HEK293 (cell line): ENCODE results near the gene NASP.
A peak's percentile ranks its signal among the peaks of the same experiment; 100 is the strongest.

Experiments used
- CTCF ChIA-PET: fragments of 350-600 bp; formaldehyde crosslinking; extraction: SDS; loops from one replicate; lab custom pipeline; 2021; ENCODE audit warnings: antibody characterized with exemption; lab: Yijun Ruan, JAX
- POLR2A ChIA-PET: fragments of 300-600 bp; formaldehyde crosslinking; extraction: SDS; loops from one replicate; lab custom pipeline; 2020; ENCODE audit warnings: antibody characterized with exemption, inconsistent platforms; lab: Yijun Ruan, JAX
- H3K27ac ChIP-seq: fragments of 200-500 bp; sonication (Bioruptor generic); 2 replicates; pipeline ENCODE4 v1.5.1; 2014; ENCODE audit warnings: low read depth, low read length, control low read depth, inconsistent platforms; ENCODE audit errors: extremely low read depth
- H3K36me3 ChIP-seq, 2 experiments: fragments of 200-500 bp in 1 of 2; sonication (Bioruptor generic) in 1 of 2; 1 replicate in 1 of 2; 2 replicates in 1 of 2; pipeline ENCODE4 v1.5.1; 2014 to 2017; ENCODE audit warnings: inconsistent platforms in 2 of 2, low read length in 2 of 2; ENCODE audit not compliant: control insufficient read depth in 2 of 2, insufficient read depth in 1 of 2
- H3K4me1 ChIP-seq: fragments of 200-500 bp; sonication (Bioruptor generic); 2 replicates; pipeline ENCODE4 v1.5.1; 2014; ENCODE audit warnings: mild to moderate bottlenecking, low read length, inconsistent platforms; ENCODE audit not compliant: control insufficient read depth, insufficient read depth
- H3K4me3 ChIP-seq: 2 replicates; pipeline ENCODE4 v1.5.1; 2011; ENCODE audit warnings: low read depth, mild to moderate bottlenecking, control low read depth, low read length, moderate library complexity
- H3K9me3 ChIP-seq: fragments of 200-500 bp; sonication (Bioruptor generic); 2 replicates; pipeline ENCODE4 v1.5.1; 2014; ENCODE audit warnings: low read depth, low read length, inconsistent platforms; ENCODE audit not compliant: control insufficient read depth, insufficient read depth
- PRDM10 ChIP-seq: fragments of 450-650 bp; formaldehyde crosslinking; IDR thresholded peaks from 2 replicates; pipeline ENCODE4 v1.5.1; 2016; ENCODE audit warnings: missing biosample characterization, missing genetic modification characterization
- SCRT2 ChIP-seq: fragments of 450-650 bp; formaldehyde crosslinking; IDR thresholded peaks from 2 replicates; pipeline ENCODE4 v1.5.1; 2016; ENCODE audit warnings: missing biosample characterization, missing genetic modification characterization
- SP3 ChIP-seq: fragments of 450-650 bp; formaldehyde crosslinking; IDR thresholded peaks from 2 replicates; pipeline ENCODE4 v1.5.1; 2016; ENCODE audit warnings: missing biosample characterization, missing genetic modification characterization
- ZFP69B ChIP-seq: fragments of 450-650 bp; formaldehyde crosslinking; IDR thresholded peaks from 2 replicates; pipeline ENCODE4 v1.5.1; 2016; ENCODE audit warnings: missing biosample characterization, missing genetic modification characterization
- ZNF10 ChIP-seq: fragments of 450-650 bp; formaldehyde crosslinking; IDR thresholded peaks from 2 replicates; pipeline ENCODE4 v1.5.1; 2017; ENCODE audit warnings: missing biosample characterization, missing genetic modification characterization
- ZNF146 ChIP-seq: fragments of 450-650 bp; formaldehyde crosslinking; IDR thresholded peaks from 2 replicates; pipeline ENCODE4 v1.5.1; 2016; ENCODE audit warnings: missing biosample characterization, missing genetic modification characterization
- ZNF157 ChIP-seq: fragments of 450-650 bp; formaldehyde crosslinking; IDR thresholded peaks from 2 replicates; pipeline ENCODE4 v1.5.1; 2016; ENCODE audit warnings: missing biosample characterization, missing genetic modification characterization
- ZNF174 ChIP-seq: fragments of 450-650 bp; formaldehyde crosslinking; IDR thresholded peaks from 2 replicates; pipeline ENCODE4 v1.5.0; 2017; ENCODE audit warnings: missing biosample characterization, mild to moderate bottlenecking, missing genetic modification characterization
- ZNF292 ChIP-seq: fragments of 450-650 bp; formaldehyde crosslinking; IDR thresholded peaks from 2 replicates; pipeline ENCODE4 v1.5.1; 2016; ENCODE audit warnings: low read depth, missing biosample characterization, missing genetic modification characterization, borderline replicate concordance
- ZNF302 ChIP-seq: fragments of 450-650 bp; formaldehyde crosslinking; IDR thresholded peaks from 2 replicates; pipeline ENCODE4 v1.5.1; 2016; ENCODE audit warnings: missing biosample characterization, missing genetic modification characterization, low read depth
- ZNF37A ChIP-seq: fragments of 450-650 bp; IDR thresholded peaks from 2 replicates; pipeline ENCODE4 v1.5.1; 2018; ENCODE audit warnings: missing biosample characterization, missing genetic modification characterization
- ZNF423 ChIP-seq: fragments of 450-650 bp; formaldehyde crosslinking; IDR thresholded peaks from 2 replicates; pipeline ENCODE4 v1.5.1; 2016; ENCODE audit warnings: missing biosample characterization, missing genetic modification characterization
- ZNF433 ChIP-seq: fragments of 450-650 bp; formaldehyde crosslinking; IDR thresholded peaks from 2 replicates; pipeline ENCODE4 v1.5.1; 2016; ENCODE audit warnings: missing biosample characterization, missing genetic modification characterization, low read depth
- ZNF48 ChIP-seq: fragments of 450-650 bp; formaldehyde crosslinking; IDR thresholded peaks from 2 replicates; pipeline ENCODE4 v1.5.1; 2016; ENCODE audit warnings: missing biosample characterization, missing genetic modification characterization
- ZNF571 ChIP-seq: fragments of 450-650 bp; formaldehyde crosslinking; IDR thresholded peaks from 2 replicates; pipeline ENCODE4 v1.5.0; 2017; ENCODE audit warnings: missing biosample characterization, missing genetic modification characterization
- ZNF585B ChIP-seq: fragments of 450-650 bp; formaldehyde crosslinking; IDR thresholded peaks from 2 replicates; pipeline ENCODE4 v1.5.1; 2016; ENCODE audit warnings: missing biosample characterization, missing genetic modification characterization
- ZNF596 ChIP-seq: fragments of 450-650 bp; IDR thresholded peaks from 2 replicates; pipeline ENCODE4 v1.5.0; 2018; ENCODE audit warnings: missing biosample characterization, mild to moderate bottlenecking, missing genetic modification characterization, moderate library complexity
- ZNF654 ChIP-seq: fragments of 450-650 bp; formaldehyde crosslinking; IDR thresholded peaks from 2 replicates; pipeline ENCODE4 v1.5.1; 2016; ENCODE audit warnings: low read depth, missing biosample characterization, missing genetic modification characterization
- ZNF660 ChIP-seq: fragments of 450-650 bp; IDR thresholded peaks from 2 replicates; pipeline ENCODE4 v1.5.1; 2018; ENCODE audit warnings: missing biosample characterization, mild to moderate bottlenecking, missing genetic modification characterization
- ZNF704 ChIP-seq: fragments of 450-650 bp; formaldehyde crosslinking; IDR thresholded peaks from 2 replicates; pipeline ENCODE4 v1.5.1; 2016; ENCODE audit warnings: missing biosample characterization, missing genetic modification characterization
- ZNF791 ChIP-seq: fragments of 450-650 bp; formaldehyde crosslinking; IDR thresholded peaks from 2 replicates; pipeline ENCODE4 v1.5.1; 2016; ENCODE audit warnings: missing biosample characterization, missing genetic modification characterization
- ZSCAN23 ChIP-seq: fragments of 450-650 bp; formaldehyde crosslinking; IDR thresholded peaks from 2 replicates; pipeline ENCODE4 v1.5.1; 2016; ENCODE audit warnings: missing biosample characterization, missing genetic modification characterization
- TF ChIP-seq, protein P1 (sequence below): fragments of 450-650 bp; formaldehyde crosslinking; IDR thresholded peaks from 2 replicates; pipeline ENCODE4 v1.5.1; 2016; ENCODE audit warnings: missing biosample characterization, missing genetic modification characterization
- TF ChIP-seq, protein P2 (sequence below): fragments of 450-650 bp; formaldehyde crosslinking; IDR thresholded peaks from 2 replicates; pipeline ENCODE4 v1.5.1; 2016; ENCODE audit warnings: missing biosample characterization, missing genetic modification characterization, borderline replicate concordance

Gene NASP

GRCh38 chr1:45640293-45640692, 56.5 kb downstream of the NASP start (continued):
- TF ChIP-seq ZNF146 (tag by site-specific recombination) (no peak), ZSCAN23 (tag by site-specific recombination) (no peak), ZNF157 (tag by site-specific recombination) (no peak), ZNF654 (tag by site-specific recombination) (no peak), ZFP69B (tag by site-specific recombination) (no peak), ZNF37A (tag by site-specific recombination) (no peak), ZNF433 (tag by site-specific recombination) (no peak)

- ChIA-PET CTCF (interaction anchor here (0.6 to 1.5 kb wide), 3 partner anchors 10 to 211 kb away, joined by 3 read pairs; no protein-coding TSS in a partner anchor), POLR2A (no interaction called here)
- H3K27ac ChIP-seq: no peak overlapping the region
- TF ChIP-seq, protein P1, sequence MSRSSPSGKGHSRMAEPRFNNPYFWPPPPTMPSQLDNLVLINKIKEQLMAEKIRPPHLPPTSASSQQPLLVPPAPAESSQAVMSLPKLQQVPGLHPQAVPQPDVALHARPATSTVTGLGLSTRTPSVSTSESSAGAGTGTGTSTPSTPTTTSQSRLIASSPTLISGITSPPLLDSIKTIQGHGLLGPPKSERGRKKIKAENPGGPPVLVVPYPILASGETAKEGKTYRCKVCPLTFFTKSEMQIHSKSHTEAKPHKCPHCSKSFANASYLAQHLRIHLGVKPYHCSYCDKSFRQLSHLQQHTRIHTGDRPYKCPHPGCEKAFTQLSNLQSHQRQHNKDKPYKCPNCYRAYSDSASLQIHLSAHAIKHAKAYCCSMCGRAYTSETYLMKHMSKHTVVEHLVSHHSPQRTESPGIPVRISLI (tag by site-specific recombination): 0 out of 2 replicates have a peak, but pooled peaks have one; percentile 31
- no peak for TF ChIP-seq ZNF423
- H3K4me3 ChIP-seq: no peak overlapping the region
- no peaks in the 10 kb centered on the region for H3K9me3 ChIP-seq
- no peaks in the 10 kb centered on the region for H3K4me1 ChIP-seq
- peaks cover 24 to 72% of the 10 kb centered on the region in 2 experiments for H3K36me3 ChIP-seq
These were observed 59.5 kb downstream of the NASP start for GRCh38 chr1:45643321-45643720.

DNA sequence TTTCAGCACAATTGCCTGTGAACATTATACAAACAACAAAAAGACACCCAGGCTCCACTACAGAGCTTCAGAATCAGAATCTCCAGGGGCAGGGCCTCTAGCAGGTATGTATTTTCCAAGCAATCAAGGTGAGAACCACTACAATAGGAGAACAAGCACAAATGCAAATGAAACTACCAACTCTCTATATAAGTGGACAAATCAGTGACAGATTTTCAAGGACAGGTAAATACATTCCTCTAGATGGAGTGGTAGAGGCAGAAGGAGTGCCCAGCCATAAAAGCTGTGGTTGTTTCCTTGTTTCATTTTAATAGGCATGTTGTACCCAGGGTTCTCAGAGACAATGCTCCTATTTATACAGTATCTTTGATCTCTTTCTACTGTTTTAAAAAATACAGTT, 60.1 kb downstream of the NASP start:
- Histone ChIP-seq H3K4me3 (no peak overlapping the region), H3K4me1 (no peaks in the 10 kb centered on the region), H3K9me3 (no peaks in the 10 kb centered on the region), H3K27ac (no peak overlapping the region), H3K36me3 (peaks cover 18 to 69% of the 10 kb centered on the region in 2 experiments)
- TF ChIP-seq ZNF48 (tag by site-specific recombination): no peak
- CTCF ChIA-PET: interaction anchor here (0.7 to 2.2 kb wide), 5 partner anchors 9 to 234 kb away, joined by 3 to 7 read pairs (median 3); no protein-coding TSS in a partner anchor
- POLR2A ChIA-PET: no interaction called here

- CTCF ChIA-PET: interaction anchor here (0.6 to 2.2 kb wide), 6 partner anchors 10 to 233 kb away, joined by 3 to 7 read pairs (median 4); no protein-coding TSS in a partner anchor
- POLR2A ChIA-PET: interaction anchor here (0.5 to 1.0 kb wide), 2 partner anchors 35 to 42 kb away, joined by 3 read pairs; partner anchors contain the start of gene GPBP1L1
- H3K9me3 ChIP-seq: no peaks in the 10 kb centered on the region
- peaks cover 11 to 67% of the 10 kb centered on the region in 2 experiments for H3K36me3 ChIP-seq
- TF ChIP-seq ZNF585B (tag by site-specific recombination) (no peak), ZNF292 (tag by site-specific recombination) (no peak), ZNF660 (tag by site-specific recombination) (no peak), SCRT2 (no peak), ZNF791 (no peak), ZNF10 (tag by site-specific recombination) (no peak), ZNF596 (tag by site-specific recombination) (no peak), ZNF174 (tag by site-specific recombination) (no peak), ZNF302 (tag by site-specific recombination) (no peak), ZFP69B (tag by site-specific recombination) (no peak), ZNF704 (tag by site-specific recombination) (no peak), PRDM10 (tag by site-specific recombination) (no peak), SP3 (tag by site-specific recombination) (no peak), ZNF571 (tag by site-specific recombination) (no peak)
- TF ChIP-seq, protein P2, sequence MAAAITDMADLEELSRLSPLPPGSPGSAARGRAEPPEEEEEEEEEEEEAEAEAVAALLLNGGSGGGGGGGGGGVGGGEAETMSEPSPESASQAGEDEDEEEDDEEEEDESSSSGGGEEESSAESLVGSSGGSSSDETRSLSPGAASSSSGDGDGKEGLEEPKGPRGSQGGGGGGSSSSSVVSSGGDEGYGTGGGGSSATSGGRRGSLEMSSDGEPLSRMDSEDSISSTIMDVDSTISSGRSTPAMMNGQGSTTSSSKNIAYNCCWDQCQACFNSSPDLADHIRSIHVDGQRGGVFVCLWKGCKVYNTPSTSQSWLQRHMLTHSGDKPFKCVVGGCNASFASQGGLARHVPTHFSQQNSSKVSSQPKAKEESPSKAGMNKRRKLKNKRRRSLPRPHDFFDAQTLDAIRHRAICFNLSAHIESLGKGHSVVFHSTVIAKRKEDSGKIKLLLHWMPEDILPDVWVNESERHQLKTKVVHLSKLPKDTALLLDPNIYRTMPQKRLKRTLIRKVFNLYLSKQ (tag by site-specific recombination): no peak
- H3K27ac ChIP-seq: no peak overlapping the region
- H3K4me1 ChIP-seq: no peaks in the 10 kb centered on the region
- no peak overlapping the region for H3K4me3 ChIP-seq
These were observed 60.8 kb downstream of the NASP start for GRCh38 chr1:45644661-45645060.
